IMR-90 (cell line): Measurements from ENCODE around the gene RDH16. TPM values are rescaled to one million over a fixed set of nuclear protein-coding genes. Genes with fewer than 3 reads are reported as not detected.

Experiments used
- ATAC-seq: fragments of 200-7000 bp; cut with Tn5 transposase; 2 replicates; pipeline ENCODE4 v1.9.1; 2020; ENCODE audit warnings: low read depth, mild to moderate bottlenecking, moderate library complexity
- BruUV-seq: library from RNA; stranded (reverse); fragments of 400-500 nt; replicated peaks from 2 replicates; lab custom pipeline; 2021; lab: Mats Ljungman, UMichigan
- CTCF ChIA-PET: fragments of 300-600 bp; formaldehyde crosslinking; extraction: SDS; loops from one replicate; lab custom pipeline; 2021; ENCODE audit warnings: antibody characterized with exemption; lab: Yijun Ruan, JAX
- POLR2A ChIA-PET: fragments of 300-600 bp; sonication (Branson Sonifier 250); formaldehyde crosslinking; loops from one replicate; lab custom pipeline; 2022; ENCODE audit warnings: antibody characterized with exemption; ENCODE audit not compliant: unreplicated experiment; lab: Charles Lee
- DNase-seq: peaks from one replicate; pipeline ENCODE4 v3.0.0; 2013
- H2AFZ ChIP-seq: replicated peaks from 2 replicates; pipeline ENCODE3; 2013; ENCODE audit warnings: low read length, mild to moderate bottlenecking; ENCODE audit not compliant: poor library complexity
- H2AK5ac ChIP-seq: 2 replicates; pipeline ENCODE4 v1.6.1; 2013; ENCODE audit warnings: low read depth, low read length, inconsistent platforms
- H2AK9ac ChIP-seq: replicated peaks from 2 replicates; pipeline ENCODE3; 2013; ENCODE audit warnings: mild to moderate bottlenecking, low read depth, low read length, moderate library complexity; ENCODE audit not compliant: poor library complexity
- H2BK120ac ChIP-seq: 2 replicates; pipeline ENCODE4 v1.6.1; 2013; ENCODE audit warnings: low read depth, low read length, inconsistent platforms
- H2BK15ac ChIP-seq: 3 replicates; pipeline ENCODE4 v1.6.1; 2013; ENCODE audit warnings: low read depth, low read length, inconsistent platforms
- H2BK20ac ChIP-seq: 2 replicates; pipeline ENCODE4 v1.6.1; 2013; ENCODE audit warnings: low read depth, mild to moderate bottlenecking, inconsistent platforms, low read length, moderate library complexity
- H2BK5ac ChIP-seq: 2 replicates; pipeline ENCODE4 v1.6.1; 2013; ENCODE audit warnings: mild to moderate bottlenecking, low read depth, low read length, inconsistent platforms; ENCODE audit not compliant: poor library complexity, severe bottlenecking
- H3K14ac ChIP-seq: replicated peaks from 2 replicates; pipeline ENCODE4 v1.6.1; 2013; ENCODE audit warnings: low read depth, low read length, inconsistent platforms
- H3K18ac ChIP-seq: 2 replicates; pipeline ENCODE4 v1.6.1; 2013; ENCODE audit warnings: low read depth, low read length, control low read depth
- H3K23ac ChIP-seq: 2 replicates; pipeline ENCODE4 v1.6.1; 2013; ENCODE audit warnings: low read depth, low read length, inconsistent platforms
- H3K27ac ChIP-seq: 2 replicates; pipeline ENCODE4 v1.5.1; 2013; ENCODE audit warnings: mild to moderate bottlenecking, control low read depth, low read length; ENCODE audit not compliant: insufficient read depth
- H3K27me3 ChIP-seq: 2 replicates; pipeline ENCODE4 v1.6.1; 2013; ENCODE audit warnings: low read length; ENCODE audit not compliant: control insufficient read depth, insufficient read depth
- H3K36me3 ChIP-seq: 2 replicates; pipeline ENCODE4 v1.6.1; 2013; ENCODE audit warnings: low read length, mixed read lengths; ENCODE audit not compliant: control insufficient read depth, insufficient read depth
- H3K4ac ChIP-seq: 2 replicates; pipeline ENCODE4 v1.6.1; 2013; ENCODE audit warnings: low read depth, low read length, inconsistent platforms
- H3K4me1 ChIP-seq: 2 replicates; pipeline ENCODE4 v1.6.1; 2013; ENCODE audit warnings: low read length, mixed read lengths; ENCODE audit not compliant: control insufficient read depth, insufficient read depth
- H3K4me2 ChIP-seq: 2 replicates; pipeline ENCODE4 v1.6.1; 2013; ENCODE audit warnings: low read depth, mild to moderate bottlenecking, control low read depth, low read length, moderate library complexity
- H3K4me3 ChIP-seq: 2 replicates; pipeline ENCODE4 v1.5.1; 2013; ENCODE audit warnings: low read depth, mild to moderate bottlenecking, control low read depth, low read length, moderate library complexity; ENCODE audit not compliant: insufficient read depth
- H3K56ac ChIP-seq: 2 replicates; pipeline ENCODE4 v1.6.1; 2013; ENCODE audit warnings: low read length, inconsistent platforms; ENCODE audit not compliant: insufficient read depth; ENCODE audit errors: extremely low read depth
- H3K79me1 ChIP-seq, 2 experiments: 2 replicates each; pipeline ENCODE4 v1.6.1; 2013; ENCODE audit warnings: low read length in 2 of 2, inconsistent platforms in 1 of 2, low read depth in 1 of 2
- H3K9ac ChIP-seq: 2 replicates; pipeline ENCODE4 v1.6.1; 2013; ENCODE audit warnings: low read depth, low read length, control low read depth
- H3K9me1 ChIP-seq: 2 replicates; pipeline ENCODE4 v1.6.1; 2013; ENCODE audit warnings: low read length, inconsistent platforms; ENCODE audit not compliant: insufficient read depth
- H3K9me3 ChIP-seq: 2 replicates; pipeline ENCODE4 v1.6.1; 2013; ENCODE audit warnings: low read length; ENCODE audit not compliant: control insufficient read depth, insufficient read depth
- H4K20me1 ChIP-seq: 2 replicates; pipeline ENCODE4 v1.6.1; 2013; ENCODE audit warnings: low read length, inconsistent platforms; ENCODE audit not compliant: insufficient read depth
- H4K5ac ChIP-seq: 2 replicates; pipeline ENCODE4 v1.6.1; 2013; ENCODE audit warnings: mild to moderate bottlenecking, low read depth, low read length, control low read depth
- H4K8ac ChIP-seq, 2 experiments: 2 replicates each; pipeline ENCODE4 v1.6.1; 2013; ENCODE audit warnings: low read depth in 2 of 2, low read length in 2 of 2, control low read depth in 1 of 2, inconsistent platforms in 1 of 2
- H4K91ac ChIP-seq: 2 replicates; pipeline ENCODE4 v1.6.1; 2013; ENCODE audit warnings: low read depth, low read length, inconsistent platforms; ENCODE audit not compliant: insufficient read depth
- BHLHE40 ChIP-seq: fragments of 150-350 bp; IDR thresholded peaks from 2 replicates; pipeline ENCODE4 v1.6.1; 2016; ENCODE audit warnings: mild to moderate bottlenecking, low read depth, low read length
- CHD1 ChIP-seq: IDR thresholded peaks from 2 replicates; pipeline ENCODE4 v1.6.1; 2012; ENCODE audit warnings: low read depth, low read length, improper control_type of control experiment
- RAD21 ChIP-seq: IDR thresholded peaks from 2 replicates; pipeline ENCODE4 v1.6.1; 2012; ENCODE audit warnings: low read length, improper control_type of control experiment
- RCOR1 ChIP-seq: IDR thresholded peaks from 2 replicates; pipeline ENCODE4 v1.6.1; 2012; ENCODE audit warnings: mild to moderate bottlenecking, low read length, improper control_type of control experiment; ENCODE audit not compliant: insufficient replicate concordance
- dilution Hi-C: fragments of 300-500 bp; cut with HindIII; formaldehyde crosslinking; loops from one replicate; pipeline ENCODE4 v1.14.3; 2018; ENCODE audit warnings: low sequenced_read_pairs; ENCODE audit not compliant: unreplicated experiment
- in situ Hi-C: fragments of 300-500 bp; cut with MboI; formaldehyde crosslinking; loops from 3 replicates; pipeline ENCODE4 v1.14.3; 2019; ENCODE audit warnings: low sequenced_read_pairs, inconsistent platforms, mixed read lengths
- intact Hi-C: fragments of 100-400 bp; cut with micrococcal nuclease; formaldehyde crosslinking; loops from 2 replicates; pipeline ENCODE4 v1.10.0; 2022
- polyA plus RNA-seq, 3 experiments: library from polyadenylated mRNA; depleted of rRNA; stranded (reverse); fragments of >200 nt; gene quantifications; 2 replicates each; pipeline ENCODE4 v1.2.3, GENCODE V29; 2012; ENCODE audit warnings: low replicate concordance in 1 of 3
- total RNA-seq: library from RNA; depleted of rRNA; stranded (reverse); fragments of >200 nt; gene quantifications from 2 replicates; pipeline ENCODE4 v1.2.3, GENCODE V29; 2012

Gene RDH16
- total and polyA plus RNA-seq, 2 of the 4 experiments (the other 2 are of a cell fraction), result not detected

DNA sequence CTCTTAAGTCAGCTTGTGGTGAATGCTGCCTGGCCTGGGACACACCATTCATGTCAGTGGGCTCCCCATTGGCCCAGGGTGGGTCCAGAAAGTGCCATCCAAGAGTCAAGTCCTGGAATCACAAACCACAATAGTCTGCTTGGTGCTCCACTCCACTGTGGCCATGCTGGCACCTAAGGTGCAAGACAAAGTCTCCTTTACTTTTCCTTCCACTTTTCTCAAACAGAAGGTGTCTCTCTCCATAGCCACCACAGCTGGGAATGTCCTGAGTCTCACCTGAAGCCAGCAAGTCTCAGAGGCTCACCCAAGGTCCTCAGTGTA, 9.0 kb downstream of the RDH16 start:
- H2BK15ac ChIP-seq, result no peak overlapping the region
- no peak overlapping the region for H3K4ac ChIP-seq
- ChIA-PET POLR2A (no interaction called here), CTCF (no interaction called here)
- no peak overlapping the region for H3K9ac ChIP-seq
- H3K27me3 ChIP-seq, result peaks cover 10% of the 10 kb centered on the region
- H3K36me3 ChIP-seq, result no peaks in the 10 kb centered on the region
- no peaks in the 10 kb centered on the region for H3K79me1 ChIP-seq
- no peak overlapping the region for H2BK120ac ChIP-seq
- no peak overlapping the region for H3K4me2 ChIP-seq
- dilution Hi-C loops (no loop called here), intact Hi-C loops (no loop called here), in situ Hi-C loops (no loop called here)
- H3K9me3 ChIP-seq, result no peaks in the 10 kb centered on the region
- H3K9me1 ChIP-seq, result no peaks in the 10 kb centered on the region
- H2BK5ac ChIP-seq, result no peak overlapping the region
- no peak overlapping the region for H3K56ac ChIP-seq
- no peak overlapping the region for H4K8ac ChIP-seq
- H3K4me3 ChIP-seq, result no peak overlapping the region
- H2AK5ac ChIP-seq, result no peak overlapping the region
- H3K23ac ChIP-seq, result no peak overlapping the region
- no peak overlapping the region for H3K18ac ChIP-seq
- DNase-seq (no peak), ATAC-seq (no peak)
- H3K14ac ChIP-seq, result no peak overlapping the region
- TF ChIP-seq RCOR1 (no peak), RAD21 (no peak), CHD1 (no peak), BHLHE40 (no peak)
- no peaks in the 10 kb centered on the region for H4K20me1 ChIP-seq
- no peak overlapping the region for H2AK9ac ChIP-seq
- H4K5ac ChIP-seq, result no peak overlapping the region
- no TSS peak for BruUV-seq
- no peak overlapping the region for H4K91ac ChIP-seq
- H3K27ac ChIP-seq, result no peak overlapping the region
- H2AFZ ChIP-seq, result no peak overlapping the region
- H3K4me1 ChIP-seq, result no peaks in the 10 kb centered on the region
- no peak overlapping the region for H2BK20ac ChIP-seq
